UCSD-AML1 (cell line): Measurements from ENCODE around the gene PLEKHG5.

Experiments
- DNase-seq: peaks from one replicate; lab custom pipeline; 2025; ENCODE audit not compliant: unreplicated experiment; lab: John Stamatoyannopoulos, UW

PLEKHG5 gene

DNA sequence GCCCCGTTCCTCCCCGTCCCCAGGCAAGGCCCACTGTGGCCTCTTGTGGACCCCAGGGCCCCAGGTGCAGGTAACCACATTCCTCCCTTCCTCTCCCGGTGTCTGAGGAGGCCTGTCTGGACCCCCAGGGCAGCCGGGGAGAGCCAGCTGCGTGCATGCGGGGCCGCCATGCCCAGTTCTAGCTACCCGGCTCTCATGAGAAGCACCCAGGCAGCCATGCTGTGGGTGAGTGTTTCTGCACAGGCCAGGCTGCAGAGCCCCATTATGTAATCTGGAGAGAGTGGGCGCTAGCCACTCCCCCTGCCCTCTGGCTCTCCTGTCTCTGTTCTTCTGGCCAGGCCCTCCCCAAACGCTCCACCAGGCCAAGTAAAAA, 18.4 kb upstream of the PLEKHG5 start:
- no peak for DNase-seq

- peak; percentile 66 for DNase-seq
These were observed 17.9 kb upstream of the PLEKHG5 start for GRCh38 chr1:6509220-6509918.

DNA sequence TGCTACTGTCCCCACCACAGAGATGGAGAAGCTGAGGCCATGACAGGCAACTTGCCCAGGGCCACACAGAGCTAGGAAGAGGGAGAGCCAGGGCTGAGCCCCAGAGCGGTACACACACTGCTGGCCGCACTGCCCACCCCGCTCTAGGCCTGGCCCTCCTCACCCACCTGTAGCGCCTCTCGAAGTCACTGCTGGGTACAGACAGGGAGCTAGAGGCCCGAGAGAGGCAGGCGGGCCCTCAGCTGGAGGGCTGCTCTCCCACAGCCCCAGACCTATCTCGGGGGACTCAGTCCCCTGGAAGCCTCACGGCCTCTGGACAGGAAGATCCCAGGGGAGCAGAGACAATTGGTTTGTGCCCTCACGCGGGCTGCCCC, 17.3 kb upstream of the PLEKHG5 start:
- no peak for DNase-seq

DNA sequence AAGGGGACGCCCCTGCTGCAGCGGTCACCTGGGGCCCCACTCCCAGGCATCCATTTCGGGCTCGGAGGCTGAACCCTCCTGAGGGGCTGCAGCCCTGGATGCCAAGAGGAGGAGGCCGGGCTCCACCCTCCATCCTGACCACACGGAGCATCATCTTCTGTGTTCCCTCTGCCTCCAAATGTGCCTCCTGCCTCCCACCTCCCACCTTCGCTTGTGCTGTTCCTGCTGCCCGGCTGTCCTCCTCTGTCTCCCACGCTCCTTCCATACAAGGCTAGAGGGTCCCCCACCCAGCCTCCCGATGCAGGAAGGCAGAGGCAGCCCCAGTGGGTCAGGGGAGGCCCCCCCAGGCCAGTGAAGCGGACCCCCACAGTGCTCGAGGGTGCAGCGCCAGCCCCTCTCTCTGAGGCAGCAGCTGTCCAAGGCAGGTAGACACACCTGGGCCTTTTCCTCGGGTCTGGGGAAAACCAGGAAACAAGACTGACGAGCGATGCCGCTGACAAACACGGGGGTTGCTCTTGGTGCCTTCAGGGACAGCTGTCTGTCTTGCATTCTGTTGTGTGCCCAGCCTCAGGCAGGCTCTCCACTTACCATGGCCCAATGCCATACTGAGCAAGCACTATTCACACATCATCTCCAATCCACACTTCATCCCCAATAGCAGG, 16.8 kb upstream of the PLEKHG5 start:
- no peak for DNase-seq

GRCh38 chr1:6507461-6507911, 16.0 kb upstream of the PLEKHG5 start:
- no peak for DNase-seq

GRCh38 chr1:6507037-6507428, 15.6 kb upstream of the PLEKHG5 start:
- peak; percentile 59 for DNase-seq

GRCh38 chr1:6506210-6507036, 15.0 kb upstream of the PLEKHG5 start:
- no peak for DNase-seq

- no peak for DNase-seq
These were observed 14.1 kb upstream of the PLEKHG5 start for GRCh38 chr1:6505367-6506209.

GRCh38 chr1:6504887-6505286, 13.4 kb upstream of the PLEKHG5 start:
- DNase-seq = no peak

DNA sequence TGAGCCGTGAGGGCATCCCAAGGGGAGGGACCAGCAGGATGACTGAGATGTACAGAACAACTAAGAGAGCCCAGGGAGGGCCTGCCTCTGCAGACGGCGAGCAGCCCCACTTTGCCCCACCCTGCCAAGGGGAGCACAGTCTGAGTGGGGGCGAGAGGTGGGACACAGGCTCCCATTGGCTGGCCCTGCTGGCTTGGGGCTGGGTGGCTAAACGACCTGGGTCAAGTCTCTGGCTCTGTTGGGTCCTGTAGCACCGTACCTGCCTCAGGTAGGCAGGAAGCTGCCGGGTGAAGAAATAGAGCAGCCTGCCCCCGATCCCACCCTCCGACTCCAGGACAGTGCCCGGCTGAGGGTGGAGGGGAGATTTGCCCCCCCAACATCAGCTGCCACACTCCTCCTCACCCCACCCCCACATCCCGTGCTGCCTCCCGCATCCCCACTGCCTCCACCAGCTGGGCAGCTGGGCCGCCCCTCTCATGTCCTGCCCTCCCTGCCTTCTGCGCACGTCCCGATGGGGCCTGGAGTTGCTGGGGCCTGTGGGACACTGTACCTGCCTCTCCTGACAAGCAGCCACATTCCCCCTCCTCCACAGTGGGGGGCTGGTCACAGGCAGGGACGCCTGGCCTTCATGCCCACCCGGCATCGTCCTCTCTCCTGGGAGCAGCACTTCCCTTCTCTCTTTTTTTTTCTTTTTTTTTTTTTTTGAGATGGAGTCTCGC, 12.6 kb upstream of the PLEKHG5 start:
- no peak for DNase-seq

- DNase-seq = no peak
These were observed 10.8 kb upstream of the PLEKHG5 start for GRCh38 chr1:6502000-6502891.

GRCh38 chr1:6501279-6501813, 9.9 kb upstream of the PLEKHG5 start:
- no peak for DNase-seq

DNA sequence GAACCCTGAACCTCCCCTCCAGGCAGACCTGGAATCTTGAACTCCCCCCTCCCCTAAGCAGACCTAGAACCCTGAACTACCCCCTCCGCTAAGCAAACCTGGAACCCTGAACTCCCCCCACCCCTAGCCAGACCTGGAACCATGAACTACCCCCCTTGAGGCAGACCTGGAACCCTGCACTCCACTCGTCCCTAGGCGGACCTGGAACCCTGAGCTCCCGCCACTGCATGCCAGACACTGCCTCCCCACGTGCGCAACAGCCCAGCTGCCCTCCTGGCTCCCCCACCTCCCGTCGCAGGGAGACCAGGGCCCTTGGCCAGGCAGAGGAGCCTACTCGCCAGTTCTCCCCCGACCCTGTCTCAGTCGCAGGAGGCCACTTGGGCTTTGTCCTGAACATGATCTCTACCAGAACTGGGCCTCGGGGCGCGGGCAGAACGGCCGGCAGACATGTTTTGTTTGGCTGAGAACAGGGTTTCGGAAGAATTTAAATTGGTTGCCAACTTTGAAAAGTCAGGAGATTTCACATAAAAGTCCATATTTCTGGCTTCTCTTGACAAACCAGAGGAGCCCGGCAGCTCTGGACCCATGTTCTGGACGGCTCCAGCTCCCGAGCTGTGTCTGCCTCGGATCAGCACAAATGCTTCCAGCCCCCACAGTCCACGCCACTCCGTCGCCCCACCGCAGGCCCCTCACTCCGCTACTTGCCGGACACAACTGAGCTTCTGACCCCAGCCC, 9.2 kb upstream of the PLEKHG5 start:
- DNase-seq = no peak

- no peak for DNase-seq
These were observed 7.8 kb upstream of the PLEKHG5 start for GRCh38 chr1:6499296-6499695.

DNA sequence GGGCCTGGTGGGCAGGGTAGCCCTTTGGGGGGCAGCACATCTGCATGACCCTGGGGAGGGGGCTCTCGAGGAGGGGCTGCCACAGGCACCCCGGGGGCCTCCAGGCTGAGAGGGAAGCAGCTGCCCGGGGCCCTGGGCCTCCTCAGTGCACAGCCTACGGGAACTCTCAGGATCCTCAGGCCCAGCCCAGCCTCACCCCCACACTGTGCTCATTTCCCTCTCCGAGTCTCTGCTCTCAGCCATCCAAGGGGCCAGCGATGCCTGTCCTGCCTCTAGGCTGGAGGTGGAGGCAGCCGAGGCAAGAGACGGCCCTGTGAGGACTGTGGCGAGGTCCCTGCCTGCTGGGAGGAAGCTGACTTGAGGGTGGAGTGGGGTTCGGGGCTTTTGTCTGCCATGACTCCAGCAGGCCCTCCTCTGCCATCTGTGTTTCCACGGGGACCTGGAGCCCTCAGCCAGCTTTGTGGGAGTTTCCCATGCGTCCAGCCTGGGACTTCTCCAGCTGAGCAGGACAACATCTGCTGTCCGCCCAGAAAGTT, 7.2 kb upstream of the PLEKHG5 start:
- no peak for DNase-seq

- no peak for DNase-seq
These were observed 6.6 kb upstream of the PLEKHG5 start for GRCh38 chr1:6497867-6498575.

GRCh38 chr1:6497215-6497866, 5.9 kb upstream of the PLEKHG5 start:
- DNase-seq = no peak
